Measurements from ENCODE around the gene CEP89.

- TF ChIP-seq CTCF (IDR thresholded peaks at IDR 0.05; ENCODE audit: borderline replicate concordance, extremely low read depth, low read length, poor library complexity, severe bottlenecking) (no peak), EZH2 (IDR thresholded peaks at IDR 0.05; ENCODE audit: borderline replicate concordance, low read depth, low read length, severe bottlenecking) (no peak)
Observed at GRCh38 chr19:32870981-32871451, 100.7 kb downstream of the CEP89 start.

Measured in DND-41 (cell line).